HL-60 (cell line): ENCODE data around the gene TSSK3.

ENCODE experiments used
- DNase-seq, 2 experiments: peaks; one replicate each; pipeline ENCODE4 v3.0.0-alpha.2; 2010 to 2020; ENCODE audit warnings: low read depth in 1 of 2, low spot score in 1 of 2
- H3K27ac ChIP-seq: fragments of 250-450 bp; sonication (Bioruptor Pico); replicated peaks from 2 replicates; pipeline ENCODE4 v1.5.1; 2020; ENCODE audit warnings: mild to moderate bottlenecking, moderate library complexity
- H3K27me3 ChIP-seq: fragments of 250-450 bp; sonication (Bioruptor Pico); 2 replicates; pipeline ENCODE4 v1.5.1; 2021; ENCODE audit warnings: mild to moderate bottlenecking, moderate library complexity; ENCODE audit not compliant: insufficient read depth, poor library complexity, severe bottlenecking
- H3K4me3 ChIP-seq: replicated peaks from 2 replicates; pipeline ENCODE4 v1.5.1; 2011; ENCODE audit warnings: mild to moderate bottlenecking, control low read depth, low read length; ENCODE audit not compliant: insufficient read depth
- GABPA ChIP-seq: IDR thresholded peaks from 2 replicates; pipeline ENCODE4 v1.6.1; 2012; ENCODE audit warnings: low read depth
- POLR2AphosphoS5 ChIP-seq: IDR thresholded peaks from 2 replicates; pipeline ENCODE4 v1.6.1; 2012; ENCODE audit warnings: low read depth
- SPI1 ChIP-seq: IDR thresholded peaks from 2 replicates; pipeline ENCODE4 v1.6.1; 2012; ENCODE audit warnings: low read depth, mild to moderate bottlenecking, borderline replicate concordance
- long read RNA-seq: library from polyadenylated mRNA; unstranded; transcript quantifications from one replicate; pipeline ENCODE4 v2.0.0, GENCODE V29; 2020
- TF ChIP-seq, protein P1 (sequence below): IDR thresholded peaks from one replicate; pipeline ENCODE4 v1.5.1; 2011; ENCODE audit warnings: low read length, control low read depth, inconsistent platforms; ENCODE audit not compliant: insufficient read depth
- TF ChIP-seq, protein P2 (sequence below): IDR thresholded peaks from 2 replicates; pipeline ENCODE4 v1.6.1; 2012; ENCODE audit warnings: low read depth; ENCODE audit not compliant: insufficient replicate concordance

The TSSK3 gene
- long read RNA-seq, partial matches to known transcripts, result 0 of 7 reads
- long read RNA-seq, other reads (novel, unspliced or antisense), result 7 of 7 reads

GRCh38 chr1:32362474-32363313 is at the start of gene TSSK3, which contains the start of gene FAM229A:
TSSK3 (plus strand) TSS chr1:32362539; CDS start chr1:32362702, 163 bp downstream.
FAM229A (minus strand) TSS chr1:32362485; CDS start chr1:32362091, 394 bp downstream.
- DNase-seq, result no peak
- no peaks in the 10 kb centered on the region for H3K27me3 ChIP-seq
- TF ChIP-seq, protein P1, sequence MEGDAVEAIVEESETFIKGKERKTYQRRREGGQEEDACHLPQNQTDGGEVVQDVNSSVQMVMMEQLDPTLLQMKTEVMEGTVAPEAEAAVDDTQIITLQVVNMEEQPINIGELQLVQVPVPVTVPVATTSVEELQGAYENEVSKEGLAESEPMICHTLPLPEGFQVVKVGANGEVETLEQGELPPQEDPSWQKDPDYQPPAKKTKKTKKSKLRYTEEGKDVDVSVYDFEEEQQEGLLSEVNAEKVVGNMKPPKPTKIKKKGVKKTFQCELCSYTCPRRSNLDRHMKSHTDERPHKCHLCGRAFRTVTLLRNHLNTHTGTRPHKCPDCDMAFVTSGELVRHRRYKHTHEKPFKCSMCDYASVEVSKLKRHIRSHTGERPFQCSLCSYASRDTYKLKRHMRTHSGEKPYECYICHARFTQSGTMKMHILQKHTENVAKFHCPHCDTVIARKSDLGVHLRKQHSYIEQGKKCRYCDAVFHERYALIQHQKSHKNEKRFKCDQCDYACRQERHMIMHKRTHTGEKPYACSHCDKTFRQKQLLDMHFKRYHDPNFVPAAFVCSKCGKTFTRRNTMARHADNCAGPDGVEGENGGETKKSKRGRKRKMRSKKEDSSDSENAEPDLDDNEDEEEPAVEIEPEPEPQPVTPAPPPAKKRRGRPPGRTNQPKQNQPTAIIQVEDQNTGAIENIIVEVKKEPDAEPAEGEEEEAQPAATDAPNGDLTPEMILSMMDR, result no peak
- TF ChIP-seq SPI1 (no peak), GABPA (no peak), POLR2AphosphoS5 (no peak)
- TF ChIP-seq, protein P2, sequence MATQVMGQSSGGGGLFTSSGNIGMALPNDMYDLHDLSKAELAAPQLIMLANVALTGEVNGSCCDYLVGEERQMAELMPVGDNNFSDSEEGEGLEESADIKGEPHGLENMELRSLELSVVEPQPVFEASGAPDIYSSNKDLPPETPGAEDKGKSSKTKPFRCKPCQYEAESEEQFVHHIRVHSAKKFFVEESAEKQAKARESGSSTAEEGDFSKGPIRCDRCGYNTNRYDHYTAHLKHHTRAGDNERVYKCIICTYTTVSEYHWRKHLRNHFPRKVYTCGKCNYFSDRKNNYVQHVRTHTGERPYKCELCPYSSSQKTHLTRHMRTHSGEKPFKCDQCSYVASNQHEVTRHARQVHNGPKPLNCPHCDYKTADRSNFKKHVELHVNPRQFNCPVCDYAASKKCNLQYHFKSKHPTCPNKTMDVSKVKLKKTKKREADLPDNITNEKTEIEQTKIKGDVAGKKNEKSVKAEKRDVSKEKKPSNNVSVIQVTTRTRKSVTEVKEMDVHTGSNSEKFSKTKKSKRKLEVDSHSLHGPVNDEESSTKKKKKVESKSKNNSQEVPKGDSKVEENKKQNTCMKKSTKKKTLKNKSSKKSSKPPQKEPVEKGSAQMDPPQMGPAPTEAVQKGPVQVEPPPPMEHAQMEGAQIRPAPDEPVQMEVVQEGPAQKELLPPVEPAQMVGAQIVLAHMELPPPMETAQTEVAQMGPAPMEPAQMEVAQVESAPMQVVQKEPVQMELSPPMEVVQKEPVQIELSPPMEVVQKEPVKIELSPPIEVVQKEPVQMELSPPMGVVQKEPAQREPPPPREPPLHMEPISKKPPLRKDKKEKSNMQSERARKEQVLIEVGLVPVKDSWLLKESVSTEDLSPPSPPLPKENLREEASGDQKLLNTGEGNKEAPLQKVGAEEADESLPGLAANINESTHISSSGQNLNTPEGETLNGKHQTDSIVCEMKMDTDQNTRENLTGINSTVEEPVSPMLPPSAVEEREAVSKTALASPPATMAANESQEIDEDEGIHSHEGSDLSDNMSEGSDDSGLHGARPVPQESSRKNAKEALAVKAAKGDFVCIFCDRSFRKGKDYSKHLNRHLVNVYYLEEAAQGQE, result no peak
- no peak within 1 kb of the TSS for H3K27ac ChIP-seq
- no peak within 1 kb of the TSS for H3K4me3 ChIP-seq

DNA sequence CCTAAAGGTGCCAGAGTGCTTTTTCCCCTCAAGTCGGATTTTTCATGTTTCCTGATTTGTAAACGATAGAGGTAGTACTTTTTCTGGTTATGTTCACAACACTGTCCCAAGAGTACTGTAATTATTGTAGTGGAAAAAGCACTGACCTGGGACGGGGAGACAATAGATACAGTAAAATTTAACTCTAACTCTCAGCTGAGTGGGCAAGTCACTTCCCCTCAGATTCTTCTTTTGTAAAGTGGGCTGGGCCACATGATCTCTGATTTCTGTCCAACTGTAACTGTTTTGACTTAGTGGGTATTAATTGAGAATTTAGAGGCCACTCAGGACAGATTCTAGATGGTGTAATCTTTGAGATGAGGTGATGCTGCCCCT is 45.4 kb upstream of the TSSK3 start:
- DNase-seq, result no peak
- TF ChIP-seq POLR2AphosphoS5 (no peak), GABPA (no peak), SPI1 (no peak)
- TF ChIP-seq, protein P2, result no peak
- TF ChIP-seq, protein P1, result no peak
- H3K4me3 ChIP-seq, result no peak overlapping the region

DNA sequence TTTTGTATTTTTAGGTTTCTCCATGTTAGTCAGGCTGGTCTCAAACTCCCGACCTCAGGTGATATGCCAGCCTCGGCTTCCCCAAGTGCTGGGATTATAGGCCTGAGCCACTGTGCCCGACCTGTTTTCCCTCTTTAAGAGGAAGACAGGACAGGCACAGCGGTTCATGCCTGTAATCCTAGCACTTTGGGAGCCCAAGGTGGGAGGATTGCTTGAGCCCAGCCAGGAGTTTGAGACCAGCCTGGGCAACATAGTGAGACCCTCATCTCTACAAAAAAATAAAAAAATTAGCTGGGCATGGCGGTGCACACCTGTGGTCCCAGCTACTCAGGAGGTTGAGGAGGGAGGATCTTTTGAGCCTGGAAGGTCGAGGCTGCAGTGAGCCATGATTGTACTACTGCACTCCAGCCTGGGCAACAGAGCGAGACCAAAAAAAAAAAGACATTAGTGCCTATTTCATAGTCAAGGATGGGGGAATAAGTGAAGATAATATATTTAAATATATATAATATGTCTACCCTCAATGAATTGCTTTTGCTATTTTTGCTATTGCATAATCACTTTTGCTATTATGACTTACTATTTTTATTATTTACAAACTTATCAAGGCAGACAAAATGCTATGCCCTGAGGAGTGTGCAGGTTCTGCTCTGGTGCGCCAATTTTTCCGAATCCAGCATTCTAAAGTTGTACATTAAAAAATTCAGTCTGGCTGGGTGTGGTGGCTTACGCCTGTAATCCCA is 44.0 kb upstream of the TSSK3 start:
- DNase-seq, result no peak
- no peak overlapping the region for H3K27ac ChIP-seq

More for the DNA sequence above, 45.4 kb upstream of the TSSK3 start:
- H3K27ac ChIP-seq, result no peak overlapping the region
- no peaks in the 10 kb centered on the region for H3K27me3 ChIP-seq

More for the DNA sequence above, 44.0 kb upstream of the TSSK3 start:
- H3K4me3 ChIP-seq, result no peak overlapping the region
- no peaks in the 10 kb centered on the region for H3K27me3 ChIP-seq
- TF ChIP-seq, protein P2, result no peak
- no peak for TF ChIP-seq SPI1
- TF ChIP-seq, protein P1, result no peak
- TF ChIP-seq GABPA, result no peak
- TF ChIP-seq POLR2AphosphoS5, result no peak
